Bronchial smooth muscle cell (primary cell): ENCODE data around the gene ARMCX2. TPM values are rescaled to one million over a fixed set of nuclear protein-coding genes. Genes with fewer than 3 reads are reported as not detected.

Source experiments
- total RNA-seq: library from RNA; depleted of rRNA; stranded (reverse); fragments of >200 nt; gene quantifications from 2 replicates; pipeline ENCODE4 v1.2.1, GENCODE V29; 2014

The ARMCX2 gene
- 86.1 and 116 TPM in 2 replicates for total RNA-seq

DNA sequence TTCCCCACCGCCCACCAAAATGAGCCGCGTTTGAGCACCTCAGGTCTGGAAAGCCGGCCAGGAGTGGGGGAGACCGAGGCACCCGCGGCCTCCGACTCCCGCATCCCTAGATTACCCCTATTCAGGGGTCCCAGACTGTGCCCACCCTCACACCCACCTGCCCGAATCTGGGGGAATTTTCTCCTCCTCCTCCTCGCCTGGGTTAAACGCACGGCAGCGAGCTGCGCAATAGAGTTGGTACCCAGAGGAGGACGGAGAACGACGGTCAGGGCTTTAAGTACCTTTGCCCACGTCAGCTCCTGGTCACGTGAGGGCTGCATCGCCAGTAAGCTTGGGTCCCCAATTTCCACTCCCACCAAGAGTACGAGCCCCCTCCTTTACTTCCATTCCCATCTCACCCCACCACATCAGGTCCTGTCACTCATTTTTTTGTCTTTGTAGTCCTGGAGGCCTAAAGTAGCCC lies at the start of gene ARMCX2:
Gene ARMCX2 (minus strand): TSS at position 250 of the 463 bp plus-strand sequence. CDS start 2,262 bp downstream, outside the sequence.

DNA sequence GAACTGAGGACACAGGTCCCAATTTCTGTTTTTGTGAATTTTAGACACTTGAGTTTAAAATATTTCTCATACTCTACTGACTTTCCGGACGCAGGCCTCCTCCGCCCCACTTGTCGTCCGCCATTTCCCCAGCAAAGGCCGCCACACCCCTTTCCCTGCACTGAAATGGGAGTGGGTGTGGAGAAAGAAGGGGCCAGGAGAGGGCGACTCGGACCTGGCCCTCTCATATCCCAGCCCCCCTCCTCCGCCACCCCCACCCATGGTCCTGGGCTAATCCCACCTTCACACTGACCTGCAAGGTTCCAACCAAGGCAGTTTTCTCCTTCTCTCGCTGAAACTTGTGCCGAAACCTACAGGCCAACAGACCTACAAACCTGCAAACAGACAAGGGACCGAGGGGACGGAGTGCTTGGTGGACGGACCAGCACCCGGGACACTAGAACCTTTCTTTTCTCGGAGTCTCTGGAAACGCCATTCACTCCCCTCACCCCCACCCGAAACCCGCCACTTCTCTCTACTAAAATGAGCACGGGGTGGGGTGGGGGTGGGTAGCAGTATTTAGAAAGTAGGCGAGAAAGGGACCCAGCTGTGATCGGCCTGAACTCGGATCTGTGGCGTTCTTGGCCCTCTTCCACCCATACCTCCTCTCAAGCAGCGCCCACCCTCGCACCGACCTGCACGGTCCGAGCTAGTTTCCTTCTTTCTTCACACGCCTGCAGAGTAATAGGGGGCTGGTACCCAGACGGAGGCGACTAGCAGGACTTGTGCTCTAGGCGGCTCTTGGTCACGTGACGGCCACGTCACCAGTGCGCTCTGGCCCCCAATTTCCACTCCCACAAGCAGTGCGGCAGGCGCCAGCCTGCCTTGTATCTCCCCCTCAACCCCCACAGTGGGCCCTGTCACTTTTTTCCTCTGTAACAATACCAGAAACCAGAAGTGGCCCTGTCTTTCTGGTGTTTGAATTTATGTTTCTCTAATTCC lies 42.1 kb downstream of the ARMCX2 start, which contains the start of gene ARMCX6:
Gene ARMCX6 (minus strand): TSS at position 790 of the 981 bp plus-strand sequence. CDS start 1,380 bp downstream, outside the sequence.

Other genes starting within 250 kb of the ARMCX2 start
- gene ARMCX4, start 174.4 kb downstream of the ARMCX2 start, total RNA-seq, result 5.7 and 5.8 TPM in 2 replicates
- 103 and 114 TPM in 2 replicates for gene ARMCX1, start 109.3 kb downstream of the ARMCX2 start, total RNA-seq
- 23.4 and 42.4 TPM in 2 replicates for gene ARMCX6, start 41.9 kb downstream of the ARMCX2 start, total RNA-seq
- 107 and 112 TPM in 2 replicates for gene ARMCX3, start 36.7 kb downstream of the ARMCX2 start, total RNA-seq